ENCODE results near the gene BNC2.
"Not testable (repeated sequence)": the region's sequence is repeated elsewhere in the genome, so short reads cannot be mapped to it uniquely, and the experiment has no call there.

BNC2 gene

DNA sequence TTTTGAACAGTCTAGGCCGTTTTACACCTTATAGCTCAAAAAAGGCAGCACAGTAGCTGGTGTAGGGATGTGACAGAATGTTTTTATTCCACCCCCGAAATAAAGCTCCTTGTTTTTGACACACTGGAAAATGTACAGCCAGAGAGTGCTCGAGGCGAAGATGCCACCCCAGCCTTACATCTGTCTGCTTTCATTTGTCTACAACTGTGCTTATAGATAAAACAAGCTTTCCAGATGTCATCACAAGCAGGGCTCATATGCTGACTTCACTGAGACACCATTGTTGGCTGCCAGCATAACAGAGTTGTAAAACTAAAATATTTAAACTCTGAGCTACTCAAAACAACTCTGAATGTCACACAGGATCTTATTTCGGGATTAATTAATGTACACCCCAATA lies 386.3 kb downstream of the BNC2 start:
- no peak for DNase-seq

DNA sequence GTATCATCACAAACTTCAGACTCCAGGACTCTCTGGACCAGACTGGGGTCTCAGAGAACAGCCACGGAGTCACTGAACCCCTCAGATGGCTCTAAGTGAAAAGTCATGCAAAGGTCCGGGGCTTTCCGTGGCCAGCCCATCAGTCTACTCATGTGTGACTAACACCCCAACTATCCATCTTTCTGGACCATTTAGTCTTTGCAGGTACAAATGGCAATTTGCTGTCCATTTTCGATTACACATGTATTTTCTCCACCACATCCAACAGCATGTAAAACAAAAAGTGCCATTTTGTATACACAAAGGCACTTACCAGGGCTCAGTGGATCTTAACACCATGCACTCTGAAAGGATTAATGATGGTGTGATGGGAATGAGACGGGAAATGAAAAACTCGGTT lies 387.7 kb downstream of the BNC2 start:
- no peak for DNase-seq

DNA sequence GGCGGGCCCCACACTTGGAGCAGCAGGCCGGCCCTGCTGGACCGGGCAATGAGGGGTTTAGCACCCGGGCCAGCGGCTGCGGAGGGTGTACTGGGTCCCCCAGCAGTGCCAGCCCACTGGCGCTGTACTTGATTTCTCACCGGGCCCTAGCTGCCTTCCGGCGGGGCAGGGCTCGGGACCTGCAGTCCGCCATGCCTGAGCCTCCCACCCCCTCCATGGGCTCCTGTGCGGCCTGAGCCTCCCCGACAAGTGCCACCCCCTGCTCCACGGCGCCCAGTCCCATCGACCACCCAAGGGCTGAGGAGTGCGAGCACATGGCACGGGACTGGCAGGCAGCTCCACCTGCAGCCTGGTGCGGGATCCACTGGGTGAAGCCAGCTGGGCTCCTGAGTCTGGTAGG lies 389.9 kb downstream of the BNC2 start:
- not testable (repeated sequence) for DNase-seq

DNA sequence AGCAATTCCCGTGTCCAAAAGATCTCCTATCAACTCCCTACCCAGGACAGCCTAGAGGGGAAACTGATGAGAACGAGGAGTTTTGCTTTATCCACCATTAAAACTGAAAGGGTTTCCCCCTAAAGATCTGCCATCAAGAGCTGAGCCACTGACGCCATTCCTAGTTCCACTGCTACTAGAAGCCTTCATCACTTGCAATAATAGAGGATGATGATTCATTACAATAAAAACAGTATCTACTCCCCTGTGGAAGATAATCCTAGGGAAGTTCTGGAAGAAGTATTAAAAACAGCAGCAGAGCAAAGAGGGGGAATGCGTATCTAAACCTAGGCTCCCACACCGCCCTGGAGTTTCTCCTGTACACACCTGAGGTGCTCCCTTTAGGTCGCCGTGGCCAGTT lies 394.5 kb downstream of the BNC2 start:
- no peak for DNase-seq

DNA sequence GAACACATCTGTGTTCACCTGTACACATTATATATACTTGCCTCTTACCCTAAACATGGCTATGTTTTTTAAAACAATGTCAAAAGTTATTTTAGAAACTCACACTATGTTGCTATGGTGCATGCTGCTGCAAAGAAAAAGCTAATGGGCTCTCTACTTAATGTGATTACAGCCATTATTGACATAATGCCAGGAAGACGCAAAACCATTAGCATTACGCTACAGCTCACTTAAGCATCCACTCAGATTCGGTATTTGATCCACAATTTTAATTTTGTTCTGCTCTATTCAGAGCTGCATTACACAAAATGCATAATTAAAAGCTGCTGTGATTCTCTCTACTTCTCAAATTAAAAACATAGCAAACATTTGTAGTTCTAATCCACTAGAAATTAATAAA lies 395.2 kb downstream of the BNC2 start:
- DNase-seq: no peak

DNA sequence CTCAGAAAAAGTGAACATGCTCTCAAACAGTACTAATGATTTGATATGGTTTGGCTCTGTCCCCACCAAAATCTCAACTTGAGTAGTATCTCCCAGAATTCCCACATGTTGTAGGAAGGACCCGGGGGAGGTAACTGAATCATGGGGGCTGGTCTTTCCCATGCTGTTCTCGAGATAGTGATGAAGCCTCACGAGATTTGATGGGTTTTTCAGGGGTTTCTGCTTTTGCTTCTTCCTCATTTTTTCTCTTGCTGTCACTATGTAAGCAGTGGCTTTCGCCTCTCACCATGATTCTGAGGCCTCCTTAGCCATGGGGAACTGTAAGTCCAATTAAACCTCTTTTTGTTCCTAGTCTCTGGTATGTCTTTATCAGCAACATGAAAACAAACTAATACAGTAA lies 401.3 kb downstream of the BNC2 start:
- DNase-seq: no peak

DNA sequence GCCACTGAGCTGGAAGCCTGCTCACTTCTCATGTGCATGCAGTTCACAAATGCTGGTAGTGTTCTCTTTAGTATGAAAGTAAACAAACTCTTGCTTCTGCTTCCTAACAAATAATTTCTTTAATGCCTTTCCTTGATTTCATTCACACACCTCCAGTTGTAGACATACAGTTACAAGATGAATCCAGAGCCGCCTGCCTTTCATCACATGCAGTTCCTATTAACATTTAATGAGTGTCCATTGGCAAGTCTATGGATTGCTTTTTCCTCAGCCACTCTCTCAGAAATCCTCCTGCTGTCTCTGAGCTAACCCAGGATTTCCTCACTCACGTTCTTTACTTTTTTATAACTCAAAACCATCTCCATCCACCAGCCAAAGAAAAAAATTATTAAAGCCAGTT lies 408.6 kb downstream of the BNC2 start:
- peak; percentile 31 for DNase-seq

DNA sequence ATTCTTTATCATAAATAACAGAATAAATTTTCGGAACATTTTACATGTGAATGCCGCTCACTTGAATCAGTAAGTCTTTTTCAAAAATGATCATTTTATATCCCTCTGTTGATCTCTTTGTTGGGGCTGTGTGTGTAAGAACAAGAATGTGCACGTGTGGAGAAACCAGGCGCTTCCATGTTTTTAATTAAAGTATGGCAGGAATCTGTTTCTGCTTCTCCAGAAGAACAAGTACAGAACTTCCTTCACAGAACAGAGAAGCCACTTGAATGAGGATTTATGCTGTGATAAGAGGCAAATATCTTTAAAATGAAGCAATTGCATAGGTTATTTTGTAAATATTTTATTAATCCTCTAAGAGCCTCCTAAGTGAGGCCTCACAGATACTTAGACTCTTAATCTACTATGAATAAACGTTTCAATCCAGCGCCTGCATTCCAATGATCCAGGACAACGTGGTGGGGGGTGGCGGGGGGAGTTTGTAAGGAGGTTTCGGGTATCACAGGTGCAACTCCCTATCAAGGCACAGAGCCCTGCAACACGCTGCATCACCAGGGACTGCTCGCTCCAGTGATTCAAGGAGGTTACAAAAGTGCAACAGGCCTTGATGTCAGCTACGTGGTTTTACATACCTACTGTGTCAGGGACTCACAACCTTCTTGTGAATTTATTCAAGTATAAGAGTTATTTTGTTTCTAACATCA lies 409.2 kb downstream of the BNC2 start:
- peak; percentile 42 for DNase-seq

DNA sequence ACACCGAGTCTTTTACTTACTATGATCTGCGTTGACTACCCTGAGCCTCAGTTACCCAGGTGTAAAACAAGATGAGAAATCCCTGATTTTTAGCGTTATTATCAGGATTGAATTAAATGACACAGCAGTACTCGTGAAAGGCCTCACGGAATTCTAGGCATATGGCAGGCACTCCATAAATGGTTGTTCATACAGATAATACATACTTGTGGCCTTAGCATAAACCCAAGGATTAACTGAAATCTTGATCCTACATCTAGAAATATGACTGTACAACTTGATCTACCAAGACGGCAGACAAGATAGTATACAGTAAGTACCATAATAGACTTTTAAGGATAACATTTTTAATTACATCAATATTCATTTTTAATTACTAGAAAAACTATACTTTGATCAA lies 409.8 kb downstream of the BNC2 start:
- no peak for DNase-seq

DNA sequence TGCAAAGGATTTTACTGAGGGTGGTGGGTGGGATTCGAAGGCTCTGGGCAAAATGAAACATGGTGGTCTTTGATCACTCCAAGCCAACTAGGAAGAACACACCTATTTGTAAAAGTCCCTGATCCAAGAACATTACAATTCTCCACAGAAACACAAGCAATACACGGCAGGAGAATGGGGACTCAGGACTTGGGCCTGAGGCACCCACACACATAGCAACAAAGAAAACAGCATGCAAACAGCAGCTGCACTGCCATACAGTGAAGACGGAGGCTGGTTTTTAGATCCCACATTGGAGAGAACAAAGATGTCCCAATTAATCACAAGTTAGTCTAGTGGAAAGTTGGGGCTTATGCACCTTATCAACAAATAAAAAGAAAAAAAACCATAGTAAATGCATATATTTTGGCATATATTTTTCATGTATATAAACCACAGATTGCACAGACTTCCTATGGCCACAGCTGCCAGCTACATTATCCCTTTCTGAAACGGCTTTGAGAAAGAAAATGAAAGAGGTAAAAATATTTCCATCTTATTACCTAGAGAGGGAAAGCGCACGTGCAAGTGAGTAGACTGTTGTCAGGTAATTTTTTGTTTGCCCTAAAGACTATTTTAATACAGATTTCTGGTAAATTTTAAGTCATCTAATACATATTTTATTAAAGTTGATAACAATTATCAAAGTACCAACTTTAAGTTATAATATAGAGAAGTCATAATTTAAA lies 410.9 kb downstream of the BNC2 start:
- peak; percentile 61 for DNase-seq

DNA sequence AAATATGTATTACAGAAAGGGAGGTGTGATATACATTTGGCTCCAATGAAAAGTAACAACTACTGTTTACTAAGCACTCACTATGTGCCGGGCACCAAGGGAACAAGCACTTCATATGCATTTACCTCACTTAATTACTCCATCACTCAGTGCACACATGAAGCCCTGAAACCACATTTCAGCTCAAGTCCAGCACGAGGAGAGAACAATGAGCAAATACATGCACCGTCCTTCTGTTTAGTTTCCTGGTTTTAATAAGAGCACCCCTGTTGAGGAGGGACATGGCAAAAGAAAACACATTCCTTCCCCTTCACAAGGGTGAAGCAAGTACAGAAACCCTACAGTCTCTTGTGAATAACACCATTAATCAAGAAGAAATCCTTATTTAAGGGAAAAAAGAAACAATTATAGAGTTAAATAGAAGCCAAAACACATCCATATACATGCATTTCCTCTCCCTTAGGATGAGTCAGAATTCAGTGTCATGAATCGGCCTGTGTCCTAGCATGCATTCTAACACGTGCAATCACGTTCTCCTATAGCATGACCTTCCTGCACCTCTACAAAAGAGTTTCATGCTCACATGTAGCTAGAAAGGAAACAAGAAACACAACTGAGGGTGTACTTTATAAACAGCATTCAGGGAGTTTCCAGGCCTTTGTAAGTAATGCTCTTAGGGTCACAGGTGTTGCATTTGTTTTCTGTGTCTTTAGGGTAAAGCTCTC lies 411.6 kb downstream of the BNC2 start:
- peak; percentile 92 for DNase-seq

DNA sequence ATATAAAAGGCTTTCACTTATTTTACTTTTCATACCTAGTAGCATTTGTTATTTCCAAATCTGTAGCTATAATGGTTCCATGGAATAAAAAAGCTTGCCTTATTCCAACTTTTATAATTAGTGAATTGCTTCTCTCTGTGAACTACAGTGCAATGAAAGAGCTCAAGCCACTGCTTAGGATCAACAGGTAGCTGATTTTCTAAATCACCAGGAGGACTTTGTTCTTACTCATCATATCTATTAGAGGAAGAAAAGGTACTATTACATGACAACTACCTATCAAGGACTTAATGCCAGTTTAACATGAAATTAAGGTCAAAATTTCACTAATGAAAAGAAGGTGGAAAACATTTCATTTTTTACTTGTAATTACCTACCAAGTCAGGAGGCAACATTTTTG lies 414.6 kb downstream of the BNC2 start:
- DNase-seq: no peak

DNA sequence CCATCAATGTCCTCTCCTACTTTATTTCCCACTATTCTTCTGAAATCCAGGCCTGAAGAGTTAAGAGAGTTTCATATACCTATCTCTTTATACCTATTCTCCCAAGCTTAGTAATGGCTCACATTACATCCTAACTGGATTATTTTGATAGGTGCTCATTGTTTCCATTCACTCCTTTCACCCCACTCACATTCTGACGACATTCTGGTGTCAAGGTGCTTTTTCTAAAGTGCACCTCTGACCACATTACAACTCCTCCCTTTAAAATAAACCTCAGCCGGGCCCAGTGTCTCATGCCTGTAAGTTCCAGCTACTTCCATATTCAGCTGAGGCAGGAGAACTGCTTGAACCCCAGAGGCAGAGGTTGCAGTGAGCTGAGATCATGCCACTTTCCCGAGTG lies 417.1 kb downstream of the BNC2 start:
- DNase-seq: no peak

DNA sequence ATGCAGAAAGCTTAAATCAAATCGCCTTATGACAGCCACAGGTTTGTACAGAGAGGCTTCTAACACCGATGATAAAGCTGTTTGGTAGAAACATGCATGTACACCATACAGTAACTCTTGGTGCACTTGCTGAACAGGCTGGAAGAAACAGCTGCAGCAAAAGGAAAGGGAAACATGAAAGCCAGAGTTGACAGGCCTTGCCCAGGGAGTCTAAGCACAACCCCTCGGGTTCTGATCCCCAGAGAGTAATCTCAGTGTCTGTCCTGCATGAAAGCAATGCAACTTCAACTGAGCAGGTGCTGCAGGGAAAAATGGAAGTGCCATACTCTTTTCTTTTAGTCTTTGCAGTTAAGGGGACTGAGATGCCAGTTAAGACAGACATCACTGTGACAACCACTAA lies 419.9 kb downstream of the BNC2 start:
- DNase-seq: peak; percentile 43

DNA sequence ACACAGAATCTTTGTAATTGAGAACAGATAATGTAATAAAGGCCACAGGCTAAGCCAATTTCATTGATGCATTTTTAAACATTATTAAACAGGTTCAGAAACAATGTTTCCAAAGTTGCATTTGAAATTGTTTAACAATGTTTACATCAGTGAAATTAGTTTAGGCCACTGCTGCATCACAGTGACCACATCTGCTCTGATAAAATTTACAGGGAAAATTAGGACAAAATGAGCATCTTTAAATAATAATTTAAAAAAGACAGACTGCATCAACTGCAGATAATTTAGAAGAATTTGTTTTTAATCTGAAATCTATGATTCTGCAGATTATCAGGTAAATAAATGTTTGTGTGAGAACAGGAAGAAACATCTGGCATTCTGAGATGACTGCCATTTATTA lies 420.4 kb downstream of the BNC2 start:
- DNase-seq: no peak

DNA sequence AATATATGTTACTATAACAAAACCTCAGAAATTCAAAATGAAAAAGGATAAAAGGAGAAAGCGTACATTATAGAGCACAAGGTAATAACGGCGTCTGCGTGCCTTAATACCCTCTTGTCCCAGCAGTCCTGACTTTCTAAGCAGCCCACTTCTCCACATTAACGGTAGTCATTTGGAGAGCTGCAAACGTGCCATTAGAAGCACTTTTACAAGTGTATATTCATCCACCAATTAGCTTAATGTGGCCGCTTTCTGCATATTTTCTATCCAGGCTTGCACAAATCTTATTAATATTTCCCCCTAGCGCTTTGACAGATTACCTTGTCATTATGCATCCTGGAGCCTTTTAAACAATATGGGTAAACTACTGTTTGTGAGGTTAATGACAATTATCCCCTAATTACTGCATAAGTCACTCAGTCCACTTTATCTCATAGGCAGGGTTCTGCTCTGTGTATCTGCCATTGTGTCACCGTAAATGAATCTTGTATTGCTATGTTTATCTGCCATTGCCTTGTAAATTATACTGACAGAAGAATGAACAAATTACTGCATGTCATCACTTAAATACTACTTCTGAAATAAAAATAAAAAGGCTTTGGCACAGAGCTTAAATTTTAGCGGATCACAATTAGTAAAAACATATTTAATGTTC lies 421.3 kb downstream of the BNC2 start:
- no peak for DNase-seq

DNA sequence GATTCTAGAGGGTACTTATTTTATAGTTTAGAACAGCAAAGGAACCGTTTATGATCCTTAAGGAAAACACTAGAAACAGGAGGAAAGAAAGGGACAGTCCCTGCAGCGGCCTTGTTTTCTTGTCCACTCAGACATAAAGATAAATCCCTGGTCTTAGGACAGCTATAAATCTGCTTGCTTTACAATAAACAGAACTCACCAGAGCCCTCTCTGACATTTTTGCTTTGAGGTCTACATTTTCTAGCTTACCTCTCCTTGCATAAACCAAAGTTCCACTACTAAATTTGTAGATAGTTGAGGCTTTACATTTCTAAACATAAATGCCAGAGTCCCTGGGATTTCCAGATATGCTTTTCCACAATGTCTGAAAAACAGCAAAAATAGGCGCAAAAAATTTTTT lies 422.5 kb downstream of the BNC2 start:
- no peak for DNase-seq

DNA sequence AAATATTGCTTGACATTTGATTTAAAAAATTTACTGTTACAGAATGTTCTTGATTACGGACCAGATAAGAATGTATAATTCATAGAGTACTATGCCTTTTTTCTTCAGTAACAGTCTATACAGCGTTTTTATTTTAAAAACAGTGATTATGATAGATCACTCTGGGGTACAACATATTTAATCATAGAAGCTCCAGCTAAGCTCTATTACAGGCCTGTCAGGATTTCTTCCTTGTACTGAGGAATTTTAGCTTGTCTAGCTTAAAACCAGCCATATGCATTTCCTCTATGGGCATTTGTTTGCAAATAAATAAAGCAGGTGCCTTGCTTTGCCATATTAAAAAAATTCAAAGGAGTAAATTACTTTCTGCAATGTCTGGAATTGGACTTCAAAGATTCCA lies 423.8 kb downstream of the BNC2 start:
- DNase-seq: no peak

DNA sequence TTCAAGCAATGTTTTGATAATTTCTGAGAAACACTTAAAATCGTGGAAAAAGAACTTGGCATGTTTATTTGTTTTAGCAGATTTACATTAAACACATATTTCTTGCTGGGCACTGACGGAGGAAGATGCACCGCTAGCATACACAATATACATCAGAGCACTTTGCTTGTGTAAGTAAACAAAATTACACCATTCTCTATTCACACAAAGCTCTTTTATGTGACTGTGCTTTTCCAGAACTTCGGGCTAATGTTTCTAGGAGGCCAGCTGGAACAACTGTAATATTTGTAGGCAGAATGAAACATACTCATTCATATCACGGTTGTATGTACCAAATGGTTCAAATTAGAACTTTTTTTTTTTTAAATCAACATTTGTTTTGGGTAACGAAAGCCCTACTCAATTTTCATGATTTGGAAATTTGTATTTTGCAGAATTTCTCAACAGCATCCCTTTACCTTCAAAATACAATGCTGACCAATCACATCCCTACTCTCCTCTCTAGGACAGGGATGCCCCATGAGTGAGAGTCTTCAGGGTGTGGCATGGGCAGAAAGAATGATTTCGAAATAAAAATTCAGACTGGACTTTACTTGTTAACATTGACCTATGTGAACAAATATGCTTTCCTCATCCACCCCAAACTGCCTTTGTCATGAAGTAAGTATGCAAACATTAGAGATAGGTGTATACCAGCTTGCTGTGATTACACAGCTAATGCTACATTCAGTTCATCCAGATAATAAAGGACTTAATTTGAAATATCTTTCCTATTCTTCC lies 425.1 kb downstream of the BNC2 start:
- peak; percentile 52 for DNase-seq

DNA sequence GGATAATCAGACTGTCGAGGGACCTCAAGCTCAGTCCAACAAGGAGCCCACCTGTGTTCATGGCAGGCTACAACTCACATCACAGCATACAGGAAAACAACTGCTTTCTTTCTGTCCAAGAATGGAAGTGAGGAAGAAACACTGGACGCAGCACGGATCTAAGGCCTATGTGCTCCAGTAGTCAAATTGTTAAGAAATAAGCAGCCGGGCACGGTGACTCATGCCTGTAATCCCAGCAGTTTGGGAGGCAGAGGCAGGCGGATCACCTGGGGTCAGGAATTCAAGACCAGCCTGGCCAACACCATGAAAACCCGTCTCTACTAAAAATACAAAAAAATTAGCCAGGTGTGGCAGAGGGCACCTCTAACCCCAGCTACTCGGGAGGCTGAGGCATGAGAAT lies 427.8 kb downstream of the BNC2 start:
- DNase-seq: no peak

DNA sequence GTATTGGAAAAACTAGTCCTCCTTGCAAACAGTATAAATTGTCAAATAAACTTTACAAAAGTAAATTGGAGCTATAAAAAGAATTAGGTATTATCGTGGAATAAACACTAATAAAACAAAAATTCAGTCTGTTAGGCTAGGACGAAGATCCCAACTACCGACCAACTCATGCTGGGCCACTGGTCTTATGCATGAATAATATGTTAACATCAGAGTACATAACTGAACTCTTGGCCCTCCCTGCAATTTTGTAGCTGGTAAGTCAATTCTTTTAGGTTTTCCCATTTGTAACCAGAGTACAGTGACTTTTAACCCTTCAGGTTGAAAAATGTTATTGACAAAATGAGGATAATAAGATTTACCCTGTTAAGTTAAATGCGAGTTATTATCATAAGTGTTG lies 428.7 kb downstream of the BNC2 start:
- DNase-seq: no peak

DNA sequence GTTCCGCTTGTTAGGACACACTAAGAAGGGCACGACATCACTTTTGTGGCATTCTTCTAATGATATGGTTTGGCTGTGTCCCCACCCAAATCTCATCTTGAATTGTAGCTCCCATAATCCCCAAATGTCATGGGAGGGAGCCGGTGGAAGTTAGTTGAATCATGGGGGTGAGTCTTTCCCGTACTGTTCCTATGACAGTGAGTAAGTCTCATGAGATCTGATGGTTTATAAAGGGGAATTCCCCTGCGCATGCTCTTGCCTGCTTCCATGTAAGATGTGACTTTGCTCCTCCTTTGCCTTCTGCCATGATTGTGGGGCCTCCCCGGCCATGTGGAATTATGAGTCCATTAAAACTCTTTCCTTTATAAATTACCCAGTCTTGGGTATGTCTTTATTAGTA lies 431.6 kb downstream of the BNC2 start:
- DNase-seq: not testable (repeated sequence)

DNA sequence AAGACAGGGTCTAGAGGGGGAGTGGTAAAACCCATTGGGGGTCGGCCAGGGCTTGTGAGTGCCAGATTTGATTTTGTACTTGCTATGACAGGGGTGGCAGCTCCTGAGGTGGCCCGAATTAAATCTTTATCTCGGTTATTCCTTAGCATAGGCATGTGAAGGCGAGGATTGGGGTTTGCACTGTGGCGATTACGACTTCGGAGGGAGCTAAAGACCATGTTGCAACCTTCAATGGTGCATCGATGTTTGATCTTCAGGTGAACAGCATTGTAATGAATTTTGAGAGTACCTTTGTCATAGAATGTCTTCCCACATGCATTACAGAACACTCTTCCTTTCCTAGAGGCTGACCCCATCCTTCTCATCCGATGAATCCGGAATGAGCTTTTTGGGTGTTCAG lies 433.9 kb downstream of the BNC2 start:
- DNase-seq: no peak

All from NCI-H1092 treated with DMSO at 0.1 percent for 48 hours (cell line).